Natural killer cell (primary cell): ENCODE measurements around the gene TBC1D23. TPM values are rescaled to one million over a fixed set of nuclear protein-coding genes. Genes with fewer than 3 reads are reported as not detected.

Experiments used
- ATAC-seq, 3 donors: fragments of 150-1000 bp in 2 of 3; fragments of 200-7000 bp in 1 of 3; cut with Tn5 transposase; 1 replicate in 1 of 3; 2 replicates in 2 of 3; pipeline ENCODE4 v1.10.0; 2021; ENCODE audit warnings: mild to moderate bottlenecking in 2 of 3, moderate library complexity in 2 of 3
- DNase-seq, 2 donors: peaks; one replicate each; pipeline versions ENCODE4 v3.0.0 to v3.0.0-alpha.2; 2013 to 2021; ENCODE audit warnings: mixed read lengths in 1 of 2
- H3K27ac ChIP-seq: one replicate; pipeline ENCODE4 v1.5.1; 2013; ENCODE audit warnings: mild to moderate bottlenecking, low read length
- H3K27me3 ChIP-seq: one replicate; pipeline ENCODE4 v1.6.1; 2013; ENCODE audit warnings: low read length; ENCODE audit not compliant: control insufficient read depth, insufficient read depth
- H3K36me3 ChIP-seq: one replicate; pipeline ENCODE4 v1.6.1; 2013; ENCODE audit warnings: low read length; ENCODE audit not compliant: control insufficient read depth, insufficient read depth
- H3K4me1 ChIP-seq: one replicate; pipeline ENCODE4 v1.6.1; 2013; ENCODE audit warnings: low read length; ENCODE audit not compliant: control insufficient read depth, insufficient read depth
- H3K4me3 ChIP-seq: one replicate; pipeline ENCODE4 v1.5.1; 2013; ENCODE audit warnings: low read length
- H3K9me3 ChIP-seq: one replicate; pipeline ENCODE4 v1.6.1; 2013; ENCODE audit warnings: low read length; ENCODE audit not compliant: control insufficient read depth, insufficient read depth
- H3K27ac Mint-ChIP-seq, 2 donors: one replicate each; pipeline ENCODE4 v1.8.0; 2022; ENCODE audit warnings: mild to moderate bottlenecking in 2 of 2, mixed read lengths in 2 of 2, moderate library complexity in 1 of 2
- H3K27me3 Mint-ChIP-seq, 2 donors: one replicate each; pipeline ENCODE4 v1.8.0; 2022; ENCODE audit warnings: low read depth in 2 of 2, mixed read lengths in 2 of 2
- H3K36me3 Mint-ChIP-seq: one replicate; pipeline ENCODE4 v1.8.0; 2022; ENCODE audit warnings: mixed read lengths
- H3K4me1 Mint-ChIP-seq, 2 donors: one replicate each; pipeline ENCODE4 v1.8.0; 2022; ENCODE audit warnings: mixed read lengths in 2 of 2
- H3K4me3 Mint-ChIP-seq: one replicate; pipeline ENCODE4 v1.8.0; 2022; ENCODE audit warnings: mild to moderate bottlenecking, moderate library complexity, mixed read lengths
- H3K9me3 Mint-ChIP-seq, 2 donors: one replicate each; pipeline ENCODE4 v1.8.0; 2022; ENCODE audit warnings: mixed read lengths in 2 of 2
- WGBS: methylation state at CpG from one replicate; pipeline ENCODE4 v1.1.7; 2013; ENCODE audit warnings: missing lambda C conversion rate; ENCODE audit not compliant: insufficient coverage; 5-methylcytosine and 5-hydroxymethylcytosine counted together
- intact Hi-C: fragments of 100-400 bp; cut with micrococcal nuclease; formaldehyde crosslinking; loops from one replicate; pipeline ENCODE4 v1.14.2; 2022
- total RNA-seq, 4 donors: library from RNA; stranded (reverse); fragments of 120-200 nt in 1 of 4; gene quantifications; one replicate each; pipeline versions ENCODE4 v1.2.3 to v1.2.4, GENCODE V29; 2013 to 2022
- TF ChIP-seq, protein P1 (sequence below): fragments of 200-600 bp; IDR thresholded peaks from one replicate; pipeline ENCODE4 v1.8.0; 2022; ENCODE audit warnings: antibody characterized with exemption

TBC1D23 gene
- total RNA-seq, 3 donors from 2014 or later (not counting 1 experiment from before 2014, with no cell fraction given), result 38.8 to 50.3 (median 45.4) TPM

- TF ChIP-seq, protein P1, sequence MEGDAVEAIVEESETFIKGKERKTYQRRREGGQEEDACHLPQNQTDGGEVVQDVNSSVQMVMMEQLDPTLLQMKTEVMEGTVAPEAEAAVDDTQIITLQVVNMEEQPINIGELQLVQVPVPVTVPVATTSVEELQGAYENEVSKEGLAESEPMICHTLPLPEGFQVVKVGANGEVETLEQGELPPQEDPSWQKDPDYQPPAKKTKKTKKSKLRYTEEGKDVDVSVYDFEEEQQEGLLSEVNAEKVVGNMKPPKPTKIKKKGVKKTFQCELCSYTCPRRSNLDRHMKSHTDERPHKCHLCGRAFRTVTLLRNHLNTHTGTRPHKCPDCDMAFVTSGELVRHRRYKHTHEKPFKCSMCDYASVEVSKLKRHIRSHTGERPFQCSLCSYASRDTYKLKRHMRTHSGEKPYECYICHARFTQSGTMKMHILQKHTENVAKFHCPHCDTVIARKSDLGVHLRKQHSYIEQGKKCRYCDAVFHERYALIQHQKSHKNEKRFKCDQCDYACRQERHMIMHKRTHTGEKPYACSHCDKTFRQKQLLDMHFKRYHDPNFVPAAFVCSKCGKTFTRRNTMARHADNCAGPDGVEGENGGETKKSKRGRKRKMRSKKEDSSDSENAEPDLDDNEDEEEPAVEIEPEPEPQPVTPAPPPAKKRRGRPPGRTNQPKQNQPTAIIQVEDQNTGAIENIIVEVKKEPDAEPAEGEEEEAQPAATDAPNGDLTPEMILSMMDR, result no peak
- H3K27ac Mint-ChIP-seq, result no peak overlapping the region
- no peaks in the 10 kb centered on the region for H3K9me3 ChIP-seq
- H3K27me3 ChIP-seq, result no peaks in the 10 kb centered on the region
- H3K4me1 Mint-ChIP-seq, result no peaks in the 10 kb centered on the region
- WGBS, result 80% methylated on average over 1 of the region's 2 CpGs
- H3K9me3 Mint-ChIP-seq, result no peaks in the 10 kb centered on the region
- H3K27me3 Mint-ChIP-seq, result no peaks in the 10 kb centered on the region
- DNase-seq, result no peak
- H3K4me3 Mint-ChIP-seq, result no peak overlapping the region
- ATAC-seq, result no peak
- peaks cover 44% of the 10 kb centered on the region for H3K36me3 ChIP-seq
- H3K36me3 Mint-ChIP-seq, result peaks cover 14% of the 10 kb centered on the region
- H3K4me3 ChIP-seq, result no peak overlapping the region
- intact Hi-C loops, result no loop called here
- no peaks in the 10 kb centered on the region for H3K4me1 ChIP-seq
- H3K27ac ChIP-seq, result no peak overlapping the region
Observed at GRCh38 chr3:100297784-100298183, 37.0 kb downstream of the TBC1D23 start.

DNA sequence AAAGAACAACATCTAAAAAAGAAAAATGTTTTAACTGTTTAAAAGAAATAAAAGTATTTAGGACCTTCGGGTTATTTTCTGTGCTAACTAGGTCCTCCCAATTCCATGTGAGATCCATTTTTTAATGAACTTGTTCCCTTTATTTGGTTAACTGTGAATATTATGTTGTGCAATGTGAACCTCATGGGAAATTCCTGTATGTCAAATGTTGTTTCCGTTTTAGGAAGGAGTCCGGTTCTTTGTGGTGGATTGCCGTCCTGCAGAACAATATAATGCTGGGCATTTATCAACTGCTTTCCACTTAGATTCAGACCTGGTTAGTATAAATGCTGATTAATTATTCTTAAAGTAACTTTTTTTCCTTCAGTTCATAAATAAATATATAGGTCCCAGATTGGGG is 38.2 kb downstream of the TBC1D23 start:
- Histone ChIP-seq H3K4me3 (no peak overlapping the region), H3K27ac (no peak overlapping the region), H3K36me3 (peaks cover 46% of the 10 kb centered on the region), H3K4me1 (no peaks in the 10 kb centered on the region), H3K9me3 (no peaks in the 10 kb centered on the region), H3K27me3 (no peaks in the 10 kb centered on the region)
- Mint-ChIP-seq H3K27ac (no peak overlapping the region), H3K4me3 (no peak overlapping the region), H3K4me1 (no peaks in the 10 kb centered on the region), H3K36me3 (peaks cover 14% of the 10 kb centered on the region), H3K27me3 (no peaks in the 10 kb centered on the region), H3K9me3 (no peaks in the 10 kb centered on the region)
- ATAC-seq (no peak), DNase-seq (no peak)
- intact Hi-C loops, result no loop called here
- 79% methylated on average over 4 of the region's 4 CpGs for WGBS
- TF ChIP-seq, protein P1, result no peak

DNA sequence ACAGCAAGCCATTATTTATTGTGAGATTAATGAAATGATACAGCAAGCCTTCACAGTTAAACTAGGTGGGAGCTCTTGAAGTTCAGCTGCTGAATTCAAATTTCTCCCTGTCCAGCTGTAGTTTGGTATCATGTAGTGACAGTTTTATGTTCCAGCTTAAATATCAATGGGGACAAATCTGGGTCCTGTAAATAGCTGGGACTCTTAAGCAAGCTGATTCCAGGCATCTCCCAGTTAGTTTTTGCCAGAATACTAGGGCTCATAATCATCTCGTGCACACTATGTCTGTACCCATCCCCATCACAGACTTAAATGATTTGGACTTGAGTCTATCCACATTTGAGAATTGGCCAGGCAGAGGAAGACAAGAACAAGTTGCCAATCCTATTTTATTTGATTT is 45.9 kb downstream of the TBC1D23 start:
- Mint-ChIP-seq H3K36me3 (peaks cover under 1% of the 10 kb centered on the region), H3K27ac (no peak overlapping the region), H3K27me3 (no peaks in the 10 kb centered on the region), H3K9me3 (no peaks in the 10 kb centered on the region), H3K4me3 (no peak overlapping the region), H3K4me1 (no peaks in the 10 kb centered on the region)
- no peak for ATAC-seq
- 100% methylated on average over 1 of the region's 1 CpG for WGBS
- no peaks in the 10 kb centered on the region for H3K9me3 ChIP-seq
- intact Hi-C loops, result no loop called here
- H3K27me3 ChIP-seq, result no peaks in the 10 kb centered on the region
- TF ChIP-seq, protein P1, result no peak
- H3K4me1 ChIP-seq, result no peaks in the 10 kb centered on the region
- no peak overlapping the region for H3K27ac ChIP-seq
- no peak for DNase-seq
- H3K36me3 ChIP-seq, result peaks cover 47% of the 10 kb centered on the region
- no peak overlapping the region for H3K4me3 ChIP-seq

- intact Hi-C loops, result no loop called here
- H3K4me3 Mint-ChIP-seq, result no peak overlapping the region
- no peaks in the 10 kb centered on the region for H3K9me3 Mint-ChIP-seq
- TF ChIP-seq, protein P1, result no peak
- peak overlapping the region in 1 of 2 donors; percentile 29 for H3K27ac Mint-ChIP-seq
- H3K27ac ChIP-seq, result no peak overlapping the region
- H3K27me3 ChIP-seq, result no peaks in the 10 kb centered on the region
- no peak for ATAC-seq
- no peaks in the 10 kb centered on the region for H3K4me1 Mint-ChIP-seq
- no peaks in the 10 kb centered on the region for H3K9me3 ChIP-seq
- H3K4me3 ChIP-seq, result no peak overlapping the region
- peaks cover 37% of the 10 kb centered on the region for H3K36me3 ChIP-seq
- no peaks in the 10 kb centered on the region for H3K27me3 Mint-ChIP-seq
- no peaks in the 10 kb centered on the region for H3K4me1 ChIP-seq
- no peaks in the 10 kb centered on the region for H3K36me3 Mint-ChIP-seq
- DNase-seq, result no peak
- WGBS, result 100% methylated on average over 3 of the region's 3 CpGs
Observed at GRCh38 chr3:100310355-100310965, 49.7 kb downstream of the TBC1D23 start.
